Head of caudate nucleus (tissue), 42 donors: ENCODE results near the gene PSMC5.
A peak's percentile ranks its signal among the peaks of the same experiment; 100 is the strongest.

Source experiments
- DNase-seq, 42 donors: peaks; one replicate each; pipeline versions ENCODE4 v3.0.0 to v3.0.0-alpha.2; 2020 to 2021; ENCODE audit warnings: mixed read lengths in 7 of 42
- intact Hi-C: fragments of 100-400 bp; cut with DNase I; formaldehyde crosslinking; loops from one replicate; pipeline ENCODE4 v1.15.0; 2022

PSMC5 gene

DNA sequence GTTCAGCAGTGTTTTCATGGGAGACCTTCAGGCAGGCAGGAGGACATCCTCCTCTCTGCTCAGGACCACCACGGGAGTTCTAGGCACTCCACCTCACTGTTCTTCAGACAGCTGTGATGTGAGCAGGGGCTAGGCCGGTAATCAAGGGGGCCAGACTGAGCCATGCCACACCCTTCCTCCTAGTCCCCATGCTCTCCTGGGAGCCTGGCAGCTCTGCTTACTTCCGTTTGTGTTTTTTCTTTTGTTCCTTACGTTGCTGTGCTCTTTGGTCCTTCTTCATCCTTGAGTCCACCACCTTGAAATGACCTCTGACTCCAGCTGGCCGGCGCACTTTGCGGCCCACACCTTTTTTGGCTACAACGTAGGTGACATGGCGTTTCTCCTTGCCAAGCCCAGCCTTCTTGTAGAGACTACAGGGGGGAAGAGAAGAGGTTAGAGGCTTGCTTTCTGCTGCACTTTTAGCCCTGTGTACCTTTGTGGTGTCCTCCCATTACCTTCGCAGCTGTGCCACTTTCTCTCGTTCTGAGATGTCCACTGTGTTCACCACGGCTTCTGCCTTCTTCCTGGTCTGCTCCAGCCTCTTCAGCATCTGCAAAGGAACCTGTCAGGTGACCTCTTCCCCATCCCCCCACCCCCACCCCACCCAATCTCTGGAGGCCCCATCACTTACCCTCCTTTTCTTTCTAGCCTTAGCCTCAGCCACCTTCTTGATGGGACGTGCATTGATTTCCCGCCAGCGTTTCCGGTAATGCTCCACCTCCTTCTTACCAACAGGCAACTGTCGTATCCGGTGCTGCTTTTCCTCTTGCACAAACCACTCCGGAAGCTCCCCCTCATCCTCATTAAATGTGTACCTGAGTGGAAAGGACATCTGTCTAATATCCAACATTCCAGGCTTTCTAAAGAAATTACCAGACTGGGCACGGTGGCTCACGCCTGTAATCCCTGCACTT lies 7.4 kb upstream of the PSMC5 start:
- intact Hi-C loops, result no loop called here
- no peak for DNase-seq

DNA sequence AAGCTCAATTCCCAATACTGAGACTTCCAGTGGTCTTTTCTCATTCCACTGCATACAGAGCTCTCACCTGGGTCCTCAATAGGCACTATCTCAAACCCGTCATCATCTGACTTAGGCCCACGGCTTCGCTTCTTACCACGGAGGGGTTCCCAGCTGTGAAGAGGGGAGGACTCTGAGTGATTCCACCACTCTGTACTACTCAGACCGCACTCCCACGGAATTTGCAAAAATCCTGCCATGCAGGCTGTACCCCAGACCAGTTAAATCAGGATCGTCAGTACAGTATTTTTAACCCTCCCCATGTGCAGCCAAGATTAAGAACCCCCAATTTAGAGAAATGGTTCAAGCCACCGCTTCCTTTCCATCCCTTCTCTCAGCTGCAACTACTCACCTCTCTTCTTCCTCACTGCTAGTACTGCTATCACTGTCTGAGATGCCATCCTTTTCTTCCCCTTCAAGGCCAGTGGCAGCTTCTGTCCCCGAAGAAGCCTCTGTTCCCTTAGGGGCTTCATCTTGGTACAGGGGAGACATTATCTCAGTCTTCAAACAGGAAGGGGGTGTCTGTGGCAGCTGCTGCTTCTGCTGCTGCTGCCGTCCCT lies 6.2 kb upstream of the PSMC5 start:
- no peak for DNase-seq
- intact Hi-C loops, result no loop called here

DNA sequence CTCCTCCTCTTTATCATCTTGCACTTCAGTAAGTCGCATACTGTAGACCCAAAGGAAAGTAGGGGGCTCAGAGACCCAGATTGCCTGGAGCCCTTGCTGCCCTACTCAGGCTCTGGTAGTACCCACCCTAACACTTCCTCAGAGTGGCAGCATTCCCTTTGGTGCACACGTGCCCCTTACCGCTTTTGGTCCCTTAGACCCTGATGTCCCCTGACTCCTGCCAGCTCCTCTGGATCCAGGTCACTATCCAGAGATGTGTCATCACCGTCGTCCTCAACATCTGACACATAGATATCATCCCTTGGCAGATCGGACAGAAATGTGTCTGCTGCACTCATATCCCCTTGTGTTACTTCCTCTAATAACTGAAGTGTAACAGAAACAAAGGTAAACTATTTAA lies 5.4 kb upstream of the PSMC5 start:
- intact Hi-C loops, result no loop called here
- no peak for DNase-seq

DNA sequence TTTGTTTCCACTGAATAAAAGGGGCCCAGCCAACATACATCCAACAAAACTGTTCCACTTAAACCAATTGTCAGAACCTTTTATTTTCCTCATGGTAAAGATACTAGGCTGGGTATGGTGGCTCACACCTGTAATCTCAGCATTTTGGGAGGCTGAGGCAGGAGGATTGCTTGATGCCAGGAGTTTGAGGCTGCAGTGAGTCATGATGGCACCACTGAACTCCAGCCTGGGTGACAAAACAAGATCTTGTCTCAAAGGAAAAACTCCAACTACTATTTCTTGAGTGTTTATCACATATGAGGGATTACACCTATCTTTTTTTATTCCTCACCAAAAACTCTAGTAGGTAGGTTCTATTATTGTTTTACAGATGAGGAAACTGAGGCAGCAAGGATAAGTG lies 4.7 kb upstream of the PSMC5 start:
- no peak for DNase-seq
- intact Hi-C loops, result no loop called here

DNA sequence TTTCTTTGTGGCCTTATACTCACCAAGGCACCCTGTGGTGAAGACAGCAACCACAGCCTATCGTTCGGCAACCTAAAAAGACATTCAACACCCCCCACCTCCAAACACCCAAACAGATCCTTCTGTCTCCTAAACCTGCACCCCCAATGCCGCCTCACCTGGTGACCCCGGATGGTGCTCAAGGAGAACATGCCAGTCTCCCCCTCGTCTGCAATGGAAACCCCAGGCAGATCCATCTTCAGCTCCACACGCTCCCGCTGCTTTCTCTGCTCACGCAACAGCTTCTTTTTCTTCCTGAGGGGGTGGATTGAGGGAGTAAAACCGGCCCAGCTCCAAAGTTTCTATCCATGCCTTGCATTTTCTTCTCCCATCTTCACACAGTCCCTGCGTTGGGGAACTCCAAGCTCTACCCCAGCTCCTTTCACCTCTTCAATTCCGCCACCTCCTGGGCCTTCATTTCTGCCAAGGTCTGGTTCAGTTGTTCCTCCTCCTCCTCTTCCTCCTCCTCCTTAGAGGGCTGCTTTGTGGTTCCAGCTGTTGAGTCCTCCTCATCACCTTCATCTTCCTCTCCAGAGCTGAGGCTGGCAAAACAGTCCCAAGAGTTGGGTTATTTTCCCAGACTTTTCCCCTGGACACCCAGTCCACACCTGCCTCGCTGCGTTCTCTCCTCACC lies 3.4 kb upstream of the PSMC5 start:
- no peak for DNase-seq
- intact Hi-C loops, result no loop called here

DNA sequence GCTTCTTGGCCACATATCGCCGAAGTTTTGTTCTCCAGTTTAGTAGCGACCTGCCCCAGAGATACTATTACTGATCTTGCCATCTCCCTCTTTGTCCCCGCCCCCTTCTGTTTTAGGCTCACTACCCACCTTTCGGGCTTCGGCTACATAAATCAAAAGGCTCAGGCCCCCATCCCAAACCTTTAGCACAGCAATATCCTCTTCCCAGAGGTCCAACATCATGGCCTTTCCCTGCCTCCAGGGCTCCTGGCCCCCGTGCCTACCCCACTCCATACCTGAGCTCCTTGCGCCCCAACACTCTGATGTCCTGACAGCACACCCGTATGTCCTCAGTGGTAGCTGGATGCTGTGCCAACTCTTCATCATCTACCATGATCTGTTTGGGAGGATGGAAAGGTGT lies 2.9 kb upstream of the PSMC5 start:
- no peak for DNase-seq
- intact Hi-C loops, result no loop called here

DNA sequence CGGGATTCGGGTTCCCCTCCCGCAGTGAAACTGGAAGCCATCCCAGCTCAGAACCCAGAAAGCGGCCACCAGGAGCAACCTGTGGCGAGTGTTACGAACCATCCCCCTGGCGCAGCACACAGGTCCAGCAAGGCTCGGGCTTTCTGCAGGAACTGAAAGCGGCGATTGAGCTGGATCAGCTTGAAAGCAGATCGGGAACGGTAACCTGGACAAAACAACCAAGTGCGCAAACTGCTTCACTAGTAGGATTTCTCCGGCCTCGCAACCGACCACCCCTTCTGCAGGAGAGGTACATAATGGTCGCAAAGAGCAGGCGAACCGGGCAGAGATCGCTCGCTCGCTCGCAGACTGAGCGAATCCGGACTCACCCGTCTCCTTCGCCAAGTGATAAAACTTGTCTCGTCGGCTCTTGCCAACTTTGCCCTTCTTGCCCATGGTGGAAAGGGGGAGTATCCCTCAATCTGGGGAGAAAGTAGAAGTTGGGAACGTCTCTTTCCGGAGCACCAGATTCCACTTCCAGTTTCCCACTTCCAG lies 696 bp upstream of the PSMC5 start:
- intact Hi-C loops, result loop anchor here (5.0 kb wide), 1 partner anchor 54 kb away; the partner anchor contains the start of genes CCDC47 and DDX42
- no peak for DNase-seq

DNA sequence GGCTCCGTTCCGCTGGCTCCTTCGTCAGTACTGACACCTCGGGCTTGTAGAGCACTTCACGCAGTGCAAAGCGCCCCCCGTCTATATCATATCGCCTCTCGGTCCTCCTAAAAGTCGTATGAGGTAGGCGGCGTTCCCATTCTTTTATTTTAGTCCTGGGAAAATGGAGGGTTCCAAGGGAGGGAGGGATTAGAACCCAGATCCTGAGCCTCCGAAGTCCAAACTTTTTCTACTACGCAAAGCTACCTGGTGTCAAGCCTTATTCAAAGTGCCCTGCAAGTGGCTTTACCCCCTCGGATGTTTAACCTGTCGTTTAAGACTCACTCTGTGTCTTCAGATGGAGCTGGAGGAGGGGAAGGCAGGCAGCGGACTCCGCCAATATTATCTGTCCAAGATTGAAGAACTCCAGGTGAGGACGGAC lies 580 bp downstream of the PSMC5 start:
- intact Hi-C loops, result loop anchor here (5.0 kb wide), 1 partner anchor 56 kb away; the partner anchor contains the start of genes CCDC47 and DDX42

DNA sequence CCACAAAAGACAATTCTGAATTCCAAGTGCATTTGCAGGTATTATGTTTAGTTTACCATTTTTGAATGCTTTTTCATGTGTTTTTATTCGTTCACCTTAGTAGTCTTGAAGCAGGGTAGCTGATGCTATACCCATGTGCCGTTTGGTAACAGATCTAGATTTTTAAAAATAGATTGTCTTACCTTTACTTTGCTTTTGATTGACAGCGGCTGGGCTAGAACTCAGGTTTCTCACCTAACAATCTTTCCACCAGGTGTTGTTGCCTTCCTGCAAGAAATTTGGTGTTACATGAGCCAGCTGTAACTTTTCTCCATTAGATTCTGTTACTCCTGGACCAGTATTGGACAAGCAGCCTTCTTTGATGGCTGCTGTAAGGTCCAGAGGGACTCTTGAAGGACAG lies 1.7 kb downstream of the PSMC5 start:
- DNase-seq, result no peak
- intact Hi-C loops, result loop anchor here (5.0 kb wide), 1 partner anchor 57 kb away; the partner anchor contains the start of genes CCDC47 and DDX42

More for the DNA sequence above, 580 bp downstream of the PSMC5 start:
- DNase-seq, result no peak

DNA sequence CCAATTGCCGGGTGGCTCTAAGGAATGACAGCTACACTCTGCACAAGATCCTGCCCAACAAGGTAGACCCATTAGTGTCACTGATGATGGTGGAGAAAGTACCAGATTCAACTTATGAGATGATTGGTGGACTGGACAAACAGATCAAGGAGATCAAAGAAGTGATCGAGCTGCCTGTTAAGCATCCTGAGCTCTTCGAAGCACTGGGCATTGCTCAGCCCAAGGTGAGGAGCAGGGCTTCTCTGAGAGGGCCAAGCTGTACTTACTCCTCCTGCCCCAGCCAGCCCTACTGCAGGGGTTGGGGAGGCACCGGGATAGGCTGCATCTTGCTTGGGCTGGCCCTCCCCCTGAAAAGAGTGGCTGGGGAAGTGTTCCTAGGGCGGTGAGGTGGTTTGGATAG lies 3.0 kb downstream of the PSMC5 start:
- intact Hi-C loops, result no loop called here
- DNase-seq, result no peak

DNA sequence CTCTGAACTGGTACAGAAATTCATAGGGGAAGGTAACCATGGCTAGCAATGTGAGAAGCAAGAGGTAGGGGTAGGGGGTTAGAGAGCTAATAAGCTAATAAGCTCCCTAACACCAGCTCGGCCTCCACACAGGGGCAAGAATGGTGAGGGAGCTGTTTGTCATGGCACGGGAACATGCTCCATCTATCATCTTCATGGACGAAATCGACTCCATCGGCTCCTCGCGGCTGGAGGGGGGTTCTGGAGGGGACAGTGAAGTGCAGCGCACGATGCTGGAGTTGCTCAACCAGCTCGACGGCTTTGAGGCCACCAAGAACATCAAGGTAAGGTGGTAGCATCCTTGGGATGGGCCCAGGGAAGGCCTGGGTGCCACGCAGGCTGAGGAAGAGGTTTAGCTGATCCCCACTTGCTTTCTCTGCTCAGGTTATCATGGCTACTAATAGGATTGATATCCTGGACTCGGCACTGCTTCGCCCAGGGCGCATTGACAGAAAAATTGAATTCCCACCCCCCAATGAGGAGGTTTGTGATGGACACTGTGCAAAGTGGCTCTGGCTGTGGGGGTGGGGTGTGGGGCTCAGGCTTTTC lies 3.8 kb downstream of the PSMC5 start:
- intact Hi-C loops, result no loop called here
- no peak for DNase-seq

DNA sequence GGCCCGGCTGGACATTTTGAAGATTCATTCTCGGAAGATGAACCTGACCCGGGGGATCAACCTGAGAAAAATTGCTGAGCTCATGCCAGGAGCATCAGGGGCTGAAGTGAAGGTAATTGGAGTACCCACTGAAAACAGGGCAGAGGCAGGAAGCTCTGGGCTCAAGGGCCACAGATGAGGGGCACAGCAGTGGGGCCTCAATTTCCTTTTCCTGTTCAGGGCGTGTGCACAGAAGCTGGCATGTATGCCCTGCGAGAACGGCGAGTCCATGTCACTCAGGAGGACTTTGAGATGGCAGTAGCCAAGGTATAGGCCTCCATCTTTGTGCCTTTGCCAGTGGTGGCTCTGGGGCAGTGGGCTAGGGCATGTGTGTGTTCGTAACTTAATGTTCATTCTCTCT lies 4.3 kb downstream of the PSMC5 start:
- intact Hi-C loops, result no loop called here
- no peak for DNase-seq

DNA sequence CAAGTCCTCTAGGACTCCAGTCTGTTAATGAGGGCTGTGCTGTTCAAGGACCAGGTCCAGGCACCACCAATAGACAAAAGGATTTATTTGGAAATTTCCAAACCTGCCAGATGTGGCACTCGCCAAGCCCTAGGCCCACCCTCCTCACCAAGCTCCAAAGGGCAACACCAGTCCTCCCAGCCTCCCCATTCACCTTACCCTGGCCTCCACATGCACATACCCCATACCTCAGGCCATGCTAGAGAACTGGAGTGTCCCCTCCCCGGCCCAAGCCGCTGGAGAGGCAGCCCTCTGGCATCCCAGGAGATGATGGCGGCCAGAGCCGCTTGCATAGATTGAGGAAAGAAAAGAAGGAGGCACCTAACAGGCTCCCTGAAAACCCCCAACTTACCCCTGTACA lies 4.8 kb downstream of the PSMC5 start:
- no peak for DNase-seq
- intact Hi-C loops, result no loop called here

DNA sequence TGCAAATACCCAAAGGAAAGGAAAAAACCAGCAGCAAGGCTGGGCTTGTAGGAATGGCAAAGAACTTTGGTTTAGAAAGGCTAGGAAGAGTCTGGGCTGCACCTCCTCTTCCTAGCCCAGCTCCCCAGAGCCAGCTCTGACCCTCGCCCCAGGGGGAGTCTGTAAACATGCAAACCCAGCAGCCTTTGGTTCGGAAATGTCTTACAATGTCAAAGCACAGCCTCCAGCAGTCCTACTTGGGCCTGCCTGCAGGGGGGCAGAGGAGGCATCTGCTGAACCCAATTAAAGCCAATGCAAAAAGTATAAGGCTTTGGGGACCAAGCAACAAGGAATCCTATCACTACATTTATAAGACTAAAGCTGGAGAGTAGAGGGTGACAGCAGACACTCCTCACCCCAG lies 5.2 kb downstream of the PSMC5 start:
- intact Hi-C loops, result no loop called here

DNA sequence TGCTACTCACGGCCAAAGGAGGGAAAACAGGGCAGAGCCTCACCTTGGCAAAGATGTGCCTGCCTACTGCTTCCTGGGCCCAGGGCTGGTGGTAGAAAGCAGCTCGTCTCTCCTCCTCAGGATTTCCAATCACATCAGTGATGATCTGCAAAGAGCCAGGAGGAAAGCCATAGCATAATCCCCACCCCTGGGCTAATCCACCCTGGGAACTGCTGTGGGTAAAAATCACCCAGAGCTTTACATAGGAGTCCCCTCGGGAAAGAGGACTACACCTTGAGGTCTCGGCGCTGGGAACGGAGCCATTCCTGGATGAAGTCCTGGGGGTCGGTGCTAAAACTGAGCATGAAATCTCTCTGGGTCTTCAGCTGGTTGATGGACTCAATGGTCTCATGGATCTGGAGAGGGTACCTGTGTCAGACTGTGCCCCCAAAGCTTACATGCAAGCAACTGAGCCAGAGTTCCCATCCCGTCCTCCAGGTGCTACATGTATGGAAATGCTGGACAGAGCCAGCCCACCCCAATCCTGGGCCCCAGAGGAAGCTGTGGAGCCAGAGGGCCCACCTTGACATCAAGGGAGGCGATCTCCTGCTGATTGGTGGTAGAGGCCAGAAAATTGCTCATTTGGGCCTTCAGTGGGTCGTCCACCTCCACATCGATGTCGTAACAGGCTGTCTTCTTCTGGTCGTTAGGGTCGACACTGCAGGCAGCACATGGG lies 6.0 kb downstream of the PSMC5 start:
- DNase-seq, result no peak
- intact Hi-C loops, result no loop called here

More for the DNA sequence above, 5.2 kb downstream of the PSMC5 start:
- DNase-seq, result no peak

DNA sequence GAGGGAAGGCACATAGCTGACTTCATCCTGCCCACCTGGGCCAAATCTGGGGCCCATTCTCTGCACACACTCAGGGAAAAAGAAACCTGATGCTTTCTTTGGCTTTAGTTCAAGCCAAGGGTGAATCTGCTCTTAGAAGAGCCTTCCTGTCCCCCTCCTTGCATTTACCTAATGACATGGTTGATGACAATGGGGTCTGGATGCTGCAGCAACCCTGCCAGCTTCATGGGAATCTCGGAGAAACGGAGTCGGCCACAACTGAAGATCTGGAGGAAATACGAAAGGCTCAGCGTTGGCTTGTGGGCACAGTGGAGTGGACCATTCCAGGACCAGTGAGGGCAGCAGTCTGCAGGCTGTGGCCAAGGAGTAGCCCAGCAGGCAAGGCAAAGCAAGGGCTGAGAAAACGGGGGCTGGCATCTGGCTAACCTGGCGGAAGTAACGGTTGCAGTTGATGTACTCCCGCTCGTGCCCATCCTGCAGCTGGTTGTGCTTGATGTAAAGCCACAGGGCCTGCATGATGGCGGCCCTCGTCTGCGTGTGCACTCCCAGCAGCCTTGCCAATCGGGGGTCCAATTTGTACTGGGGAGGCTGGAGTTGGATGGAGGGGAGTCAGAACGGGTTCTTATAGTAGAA lies 6.6 kb downstream of the PSMC5 start:
- intact Hi-C loops, result no loop called here
- DNase-seq, result no peak

DNA sequence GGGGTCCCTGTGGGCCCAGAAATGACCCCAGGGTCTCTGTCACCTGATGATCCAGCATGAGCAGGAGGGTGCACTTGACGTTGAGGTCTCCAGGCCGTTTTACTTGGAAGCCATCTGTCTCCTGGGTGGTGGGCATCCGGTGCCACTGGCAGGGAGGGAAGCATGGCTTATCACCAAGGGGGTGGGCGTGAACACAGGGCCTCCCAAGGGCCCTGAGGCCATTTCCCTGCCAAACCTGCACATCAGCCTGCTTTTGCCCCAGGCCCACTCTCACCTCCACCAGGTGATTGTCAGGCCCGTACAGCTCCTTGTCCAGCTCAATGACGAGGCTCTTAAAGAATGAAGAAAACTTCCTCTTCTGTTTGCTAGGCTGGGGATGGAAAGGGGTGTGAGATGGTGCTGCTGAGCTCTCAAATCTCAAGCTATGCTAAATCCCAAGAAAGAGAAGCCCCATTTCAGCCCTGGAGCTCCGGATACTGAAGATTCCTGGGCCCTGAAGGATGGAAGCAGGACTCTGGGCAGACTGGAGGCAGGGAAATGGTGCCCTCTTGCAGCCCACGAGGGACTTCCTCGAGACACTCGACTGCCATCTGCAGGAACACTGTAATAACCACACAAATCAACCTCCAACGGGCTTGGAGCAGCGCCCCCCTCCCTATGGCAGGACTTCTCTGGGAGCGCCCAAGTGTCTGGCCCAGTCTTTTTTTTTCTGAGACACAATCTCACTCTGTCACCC lies 7.4 kb downstream of the PSMC5 start:
- intact Hi-C loops, result no loop called here
- DNase-seq, result peak in 41 of 42 donors; percentile 29 to 85 (median 69)
